Esophagus muscularis mucosa (tissue), 4 donors: ENCODE measurements around the gene MSRB3. TPM values are rescaled to one million over a fixed set of nuclear protein-coding genes. Genes with fewer than 3 reads are reported as not detected.

Source experiments
- DNase-seq: peaks from one replicate; pipeline ENCODE4 v3.0.0-alpha.2; 2017; ENCODE audit errors: extremely low spot score
- H3K27ac ChIP-seq, 4 donors: fragments of 200-600 bp; sonication (generic); replicated peaks in 1 of 4; 1 replicate in 3 of 4; 2 replicates in 1 of 4; pipeline ENCODE4 v1.5.1; 2016 to 2019; ENCODE audit warnings: mild to moderate bottlenecking in 1 of 4
- H3K27me3 ChIP-seq, 4 donors: fragments of 200-600 bp; sonication (generic); one replicate each; pipeline versions ENCODE4 v1.5.1 to v1.6.0; 2016 to 2019
- H3K36me3 ChIP-seq, 4 donors: fragments of 200-600 bp; sonication (generic); one replicate each; pipeline ENCODE4 v1.5.1; 2016 to 2019
- H3K4me1 ChIP-seq, 4 donors: fragments of 200-600 bp; sonication (generic); one replicate each; pipeline ENCODE4 v1.5.1; 2016 to 2019
- H3K4me3 ChIP-seq, 4 donors: fragments of 200-600 bp; sonication (generic); 1 replicate in 2 of 4; 2 replicates in 2 of 4; pipeline ENCODE4 v1.5.1; 2016 to 2019; ENCODE audit warnings: mild to moderate bottlenecking in 4 of 4, moderate library complexity in 1 of 4
- H3K9me3 ChIP-seq, 4 donors: fragments of 200-600 bp; sonication (generic); 1 replicate in 3 of 4; 2 replicates in 1 of 4; pipeline ENCODE4 v1.5.1; 2016 to 2019
- EP300 ChIP-seq: sonication (generic); formaldehyde crosslinking; IDR thresholded peaks from one replicate; pipeline ENCODE4 v1.6.1; 2017; ENCODE audit warnings: antibody characterized with exemption
- POLR2A ChIP-seq: fragments of 450-650 bp; IDR thresholded peaks from one replicate; pipeline ENCODE4 v1.6.1; 2017; ENCODE audit warnings: antibody characterized with exemption, moderate library complexity, mild to moderate bottlenecking, low read depth
- POLR2AphosphoS5 ChIP-seq, 2 donors: sonication (generic); formaldehyde crosslinking; IDR thresholded peaks; one replicate each; pipeline ENCODE4 v1.6.1; 2017; ENCODE audit warnings: antibody characterized with exemption in 2 of 2
- WGBS: methylation state at CpG from one replicate; pipeline ENCODE4 v1.1.5; 2018; 5-methylcytosine and 5-hydroxymethylcytosine counted together
- intact Hi-C: fragments of 100-400 bp; cut with DNase I; formaldehyde crosslinking; loops from one replicate; pipeline ENCODE4 v1.15.1; 2023
- total RNA-seq, 4 donors: library from RNA; depleted of rRNA; stranded (reverse); fragments of >200 nt; gene quantifications; one replicate each; pipeline versions ENCODE4 v1.1.0 to v1.2.1, GENCODE V29; 2016
- TF ChIP-seq, protein P1 (sequence below), 3 experiments: fragments of 200-600 bp in 2 of 3; fragments of 450-650 bp in 1 of 3; sonication (generic) in 2 of 3; IDR thresholded peaks; one replicate each; pipeline ENCODE4 v1.5.1; 2017 to 2019; ENCODE audit warnings: antibody characterized with exemption in 3 of 3, mild to moderate bottlenecking in 2 of 3, moderate library complexity in 1 of 3

The MSRB3 gene
- total RNA-seq, 4 donors from 2014 or later = 213 to 325 (median 288) TPM

- no peaks in the 10 kb centered on the region for H3K27me3 ChIP-seq
- intact Hi-C loops = no loop called here
- no peak overlapping the region for H3K27ac ChIP-seq
- H3K36me3 ChIP-seq = no peaks in the 10 kb centered on the region
- DNase-seq = no peak
- H3K4me1 ChIP-seq = peaks cover 0 to 7% (median 0%) of the 10 kb centered on the region in 4 donors
- no peak overlapping the region for H3K4me3 ChIP-seq
- TF ChIP-seq, protein P1, sequence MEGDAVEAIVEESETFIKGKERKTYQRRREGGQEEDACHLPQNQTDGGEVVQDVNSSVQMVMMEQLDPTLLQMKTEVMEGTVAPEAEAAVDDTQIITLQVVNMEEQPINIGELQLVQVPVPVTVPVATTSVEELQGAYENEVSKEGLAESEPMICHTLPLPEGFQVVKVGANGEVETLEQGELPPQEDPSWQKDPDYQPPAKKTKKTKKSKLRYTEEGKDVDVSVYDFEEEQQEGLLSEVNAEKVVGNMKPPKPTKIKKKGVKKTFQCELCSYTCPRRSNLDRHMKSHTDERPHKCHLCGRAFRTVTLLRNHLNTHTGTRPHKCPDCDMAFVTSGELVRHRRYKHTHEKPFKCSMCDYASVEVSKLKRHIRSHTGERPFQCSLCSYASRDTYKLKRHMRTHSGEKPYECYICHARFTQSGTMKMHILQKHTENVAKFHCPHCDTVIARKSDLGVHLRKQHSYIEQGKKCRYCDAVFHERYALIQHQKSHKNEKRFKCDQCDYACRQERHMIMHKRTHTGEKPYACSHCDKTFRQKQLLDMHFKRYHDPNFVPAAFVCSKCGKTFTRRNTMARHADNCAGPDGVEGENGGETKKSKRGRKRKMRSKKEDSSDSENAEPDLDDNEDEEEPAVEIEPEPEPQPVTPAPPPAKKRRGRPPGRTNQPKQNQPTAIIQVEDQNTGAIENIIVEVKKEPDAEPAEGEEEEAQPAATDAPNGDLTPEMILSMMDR (IDR thresholded peaks at IDR 0.05) = no peak
- TF ChIP-seq EP300 (no peak), POLR2AphosphoS5 (IDR thresholded peaks at IDR 0.05) (no peak), POLR2A (no peak)
- no peaks in the 10 kb centered on the region for H3K9me3 ChIP-seq
- 81% methylated on average over 4 of the region's 4 CpGs for WGBS
These were observed 14.7 kb upstream of the MSRB3 start for GRCh38 chr12:65263777-65264176.

DNA sequence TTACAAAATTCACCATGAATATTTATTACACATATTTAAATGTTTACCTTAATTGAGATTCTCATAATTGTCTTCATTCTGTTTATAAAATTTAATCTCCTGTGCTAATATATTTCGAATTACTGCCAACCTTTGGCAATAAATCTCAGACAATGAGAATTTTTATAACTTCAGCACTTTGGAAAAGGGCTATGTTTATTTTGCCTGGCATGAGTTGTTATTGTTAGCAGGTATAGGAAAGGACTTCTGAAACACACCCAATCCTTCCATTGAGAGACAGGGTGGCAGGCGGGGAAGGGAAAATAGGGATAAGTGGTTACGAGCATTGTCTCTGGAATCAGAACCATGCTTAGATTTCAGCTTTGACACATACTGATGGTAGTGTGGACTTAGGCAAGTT lies 12.1 kb upstream of the MSRB3 start:
- 86% methylated on average over 3 of the region's 3 CpGs for WGBS
- intact Hi-C loops = no loop called here
- Histone ChIP-seq H3K4me1 (peaks cover 0 to 7% (median 0%) of the 10 kb centered on the region in 4 donors), H3K36me3 (no peaks in the 10 kb centered on the region), H3K4me3 (no peak overlapping the region), H3K27me3 (no peaks in the 10 kb centered on the region), H3K27ac (no peak overlapping the region), H3K9me3 (no peaks in the 10 kb centered on the region)
- DNase-seq = no peak
- TF ChIP-seq, protein P1 (IDR thresholded peaks at IDR 0.05) = no peak
- no peak for TF ChIP-seq EP300
- no peak for TF ChIP-seq POLR2A
- no peak for TF ChIP-seq POLR2AphosphoS5 (IDR thresholded peaks at IDR 0.05)

DNA sequence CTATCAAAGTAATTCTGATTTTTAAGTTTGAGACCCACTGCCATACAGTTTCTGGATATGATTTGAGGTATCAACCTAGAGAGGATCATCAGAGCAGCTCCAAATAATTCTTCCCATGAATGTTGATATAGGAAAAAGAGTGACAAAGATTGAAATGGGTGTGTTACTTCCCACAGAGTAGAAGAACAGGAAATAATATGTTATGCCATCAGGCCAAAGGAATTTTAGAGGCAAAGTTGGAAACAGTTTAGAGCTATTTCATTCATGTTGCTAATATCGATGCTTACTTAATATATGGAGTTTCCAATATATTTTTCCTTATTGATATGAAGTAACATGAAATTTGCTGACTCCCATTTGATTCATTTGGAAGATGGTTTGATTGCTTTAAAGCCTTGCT lies 8.9 kb upstream of the MSRB3 start:
- H3K27ac ChIP-seq = no peak overlapping the region
- H3K36me3 ChIP-seq = no peaks in the 10 kb centered on the region
- H3K4me3 ChIP-seq = no peak overlapping the region
- H3K9me3 ChIP-seq = no peaks in the 10 kb centered on the region
- TF ChIP-seq POLR2A (no peak), POLR2AphosphoS5 (IDR thresholded peaks at IDR 0.05) (no peak), EP300 (no peak)
- TF ChIP-seq, protein P1 (IDR thresholded peaks at IDR 0.05) = no peak
- peaks cover 0 to 7% (median 0%) of the 10 kb centered on the region in 4 donors for H3K4me1 ChIP-seq
- no peaks in the 10 kb centered on the region for H3K27me3 ChIP-seq
- no peak for DNase-seq
- intact Hi-C loops = no loop called here
- WGBS = 76% methylated on average over 1 of the region's 1 CpG

DNA sequence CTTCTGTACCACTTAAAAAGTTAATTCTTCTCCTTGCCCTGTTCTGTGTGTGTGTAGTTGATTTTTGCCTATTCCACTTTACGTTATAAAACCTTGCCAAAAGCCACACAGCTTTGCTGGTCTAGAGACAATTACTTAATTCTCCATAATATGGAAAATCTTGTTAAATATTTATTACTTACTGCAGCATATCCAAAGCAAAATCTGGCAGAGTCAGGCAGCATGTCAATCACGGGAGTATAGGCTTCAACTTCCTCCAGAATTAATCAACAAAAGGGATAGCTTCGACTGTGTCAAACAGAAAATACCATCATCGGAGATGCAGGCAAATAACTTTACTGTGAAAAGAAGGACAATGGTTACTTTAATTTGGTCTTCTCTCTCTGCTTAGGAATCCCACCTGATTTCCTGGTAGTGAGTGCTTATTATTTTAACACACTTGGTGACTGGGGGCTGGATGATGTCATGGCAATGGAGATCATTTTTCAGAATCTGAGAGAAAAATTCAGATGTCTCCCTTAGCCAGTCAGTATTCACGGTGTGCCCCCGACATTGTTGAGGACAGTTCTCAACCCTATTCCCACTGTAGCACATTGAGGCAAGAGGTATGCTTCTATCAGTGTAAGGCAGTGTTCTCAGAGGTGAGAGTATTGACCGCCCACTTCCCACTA lies 3.7 kb upstream of the MSRB3 start:
- Histone ChIP-seq H3K4me1 (peaks cover 2 to 10% (median 9%) of the 10 kb centered on the region in 4 donors), H3K9me3 (no peaks in the 10 kb centered on the region), H3K27me3 (no peaks in the 10 kb centered on the region), H3K4me3 (no peak overlapping the region), H3K36me3 (no peaks in the 10 kb centered on the region), H3K27ac (no peak overlapping the region)
- TF ChIP-seq POLR2A (no peak), EP300 (no peak), POLR2AphosphoS5 (IDR thresholded peaks at IDR 0.05) (no peak)
- TF ChIP-seq, protein P1 (IDR thresholded peaks at IDR 0.05) = no peak
- intact Hi-C loops = no loop called here
- 88% methylated on average over 7 of the region's 7 CpGs for WGBS
- DNase-seq = no peak

DNA sequence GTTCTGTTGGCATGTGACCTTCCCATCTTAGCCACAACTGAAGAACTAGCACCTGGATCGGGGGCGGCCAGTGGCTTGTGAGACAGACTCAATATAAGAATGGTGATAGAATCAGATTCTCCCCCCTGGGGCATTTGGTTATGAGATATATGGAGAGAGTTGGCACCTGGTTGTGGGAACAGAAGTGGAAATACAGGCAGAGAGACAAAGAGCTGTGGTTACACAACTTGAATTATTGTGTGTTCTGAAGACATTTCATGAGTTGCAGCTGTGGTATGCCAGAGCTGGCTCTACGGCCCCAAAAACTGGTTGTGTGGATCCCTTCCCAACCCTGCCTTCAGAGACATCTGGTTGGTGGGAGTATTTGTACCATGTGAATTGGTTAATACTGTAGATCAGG lies 2.9 kb upstream of the MSRB3 start:
- WGBS = 100% methylated on average over 3 of the region's 3 CpGs
- TF ChIP-seq POLR2AphosphoS5 (IDR thresholded peaks at IDR 0.05) = no peak
- TF ChIP-seq EP300 = no peak
- TF ChIP-seq POLR2A = no peak
- TF ChIP-seq, protein P1 (IDR thresholded peaks at IDR 0.05) = no peak
- intact Hi-C loops = no loop called here

More for the DNA sequence above, 2.9 kb upstream of the MSRB3 start:
- peaks cover 9 to 18% (median 15%) of the 10 kb centered on the region in 4 donors for H3K4me1 ChIP-seq
- DNase-seq = no peak
- H3K27ac ChIP-seq = no peak overlapping the region
- no peaks in the 10 kb centered on the region for H3K9me3 ChIP-seq
- no peak overlapping the region for H3K4me3 ChIP-seq
- H3K36me3 ChIP-seq = no peaks in the 10 kb centered on the region
- no peaks in the 10 kb centered on the region for H3K27me3 ChIP-seq
